HG02885 (cell line): ENCODE measurements around the gene AWAT2.
"Not testable (repeated sequence)": the region's sequence is repeated elsewhere in the genome, so short reads cannot be mapped to it uniquely, and the experiment has no call there.

Source experiments
- ATAC-seq: cut with Tn5 transposase; IDR thresholded peaks from one replicate; pipeline ENCODE4 v1.9.1; 2021; ENCODE audit warnings: mild to moderate bottlenecking; ENCODE audit not compliant: unreplicated experiment, poor library complexity

AWAT2 gene

DNA sequence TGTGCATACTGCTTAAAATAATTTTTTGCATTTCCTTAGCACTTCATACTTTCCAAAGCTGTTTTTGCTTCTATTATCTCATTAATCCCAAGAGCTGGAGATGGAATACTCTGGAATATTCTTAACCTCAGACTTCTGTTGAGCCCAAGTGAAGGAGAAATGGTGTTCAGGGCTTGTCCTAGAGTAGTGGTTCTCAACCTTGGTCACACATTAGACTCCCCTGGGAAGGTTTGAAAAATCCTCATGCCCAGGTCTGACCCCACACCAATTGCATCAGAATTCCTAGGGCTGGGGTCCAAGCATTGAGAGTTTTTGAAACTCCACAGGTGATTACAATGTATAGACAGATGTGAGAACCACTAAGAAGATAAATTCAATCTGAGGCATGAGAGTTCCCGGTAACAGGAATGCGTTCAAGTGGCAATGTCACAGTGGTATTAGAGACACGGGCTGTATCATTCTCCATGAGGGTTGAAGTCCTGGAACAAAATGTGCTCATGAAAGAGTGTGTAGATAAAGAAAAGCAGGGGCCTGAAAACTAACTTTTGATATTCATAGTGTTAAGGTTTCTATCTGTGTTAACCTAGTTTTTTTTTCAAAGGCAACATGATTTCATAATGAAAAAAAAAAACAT, 47.9 kb downstream of the AWAT2 start:
- ATAC-seq = no peak

DNA sequence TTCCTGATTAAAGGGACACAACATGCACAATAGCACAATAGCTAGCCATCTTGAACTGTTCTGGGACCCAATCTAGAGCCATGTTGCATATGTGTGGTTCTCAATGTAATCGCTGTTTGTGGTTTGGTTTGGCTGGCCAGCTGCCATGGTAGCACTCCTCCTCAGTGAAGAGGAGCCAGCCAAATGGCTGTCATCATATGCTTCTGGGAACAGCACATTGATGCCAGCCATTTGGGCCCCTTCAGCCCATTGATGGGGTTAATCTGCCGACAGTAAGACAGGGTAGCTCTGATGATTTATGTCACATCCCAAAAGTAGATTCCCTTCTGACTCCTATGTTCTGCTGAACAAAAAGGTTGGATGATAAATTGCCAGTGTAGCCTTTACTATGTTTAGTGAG, 48.5 kb downstream of the AWAT2 start:
- no peak for ATAC-seq

DNA sequence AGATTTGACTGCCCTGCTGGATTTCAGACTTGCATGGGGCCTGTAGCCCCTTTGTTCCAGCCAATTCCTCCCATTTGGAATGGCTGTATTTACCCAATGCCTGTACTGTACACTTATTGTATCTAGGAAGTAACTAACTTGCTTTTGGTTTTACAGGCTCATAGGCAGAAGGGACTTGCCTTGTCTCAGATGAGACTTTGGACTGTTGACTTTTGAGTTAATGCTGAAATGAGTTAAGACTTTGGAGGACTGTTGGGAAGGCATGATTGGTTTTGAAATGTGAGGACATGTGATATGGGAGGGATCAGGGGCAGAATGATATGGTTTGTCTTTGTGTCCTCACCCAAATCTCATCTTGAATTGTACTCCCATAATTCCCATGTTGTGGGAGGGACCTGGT, 51.4 kb downstream of the AWAT2 start:
- not testable (repeated sequence) for ATAC-seq

DNA sequence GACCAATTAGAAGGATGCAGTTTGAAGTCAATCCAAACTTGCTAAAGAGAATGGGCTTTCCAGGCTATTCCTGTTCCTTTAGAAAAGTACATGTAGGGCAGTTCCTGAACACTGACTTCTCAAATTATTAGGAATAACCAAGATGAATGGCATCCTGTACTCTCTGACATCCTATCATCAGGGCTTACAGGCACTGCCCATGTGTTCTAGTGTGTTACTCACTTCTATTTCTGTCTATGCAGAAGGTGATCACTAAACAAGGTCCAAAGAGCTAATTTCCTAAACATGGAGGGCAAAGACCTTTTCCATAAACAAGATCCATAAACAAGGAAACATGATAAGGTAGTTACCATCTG, 53.6 kb downstream of the AWAT2 start:
- ATAC-seq = no peak

DNA sequence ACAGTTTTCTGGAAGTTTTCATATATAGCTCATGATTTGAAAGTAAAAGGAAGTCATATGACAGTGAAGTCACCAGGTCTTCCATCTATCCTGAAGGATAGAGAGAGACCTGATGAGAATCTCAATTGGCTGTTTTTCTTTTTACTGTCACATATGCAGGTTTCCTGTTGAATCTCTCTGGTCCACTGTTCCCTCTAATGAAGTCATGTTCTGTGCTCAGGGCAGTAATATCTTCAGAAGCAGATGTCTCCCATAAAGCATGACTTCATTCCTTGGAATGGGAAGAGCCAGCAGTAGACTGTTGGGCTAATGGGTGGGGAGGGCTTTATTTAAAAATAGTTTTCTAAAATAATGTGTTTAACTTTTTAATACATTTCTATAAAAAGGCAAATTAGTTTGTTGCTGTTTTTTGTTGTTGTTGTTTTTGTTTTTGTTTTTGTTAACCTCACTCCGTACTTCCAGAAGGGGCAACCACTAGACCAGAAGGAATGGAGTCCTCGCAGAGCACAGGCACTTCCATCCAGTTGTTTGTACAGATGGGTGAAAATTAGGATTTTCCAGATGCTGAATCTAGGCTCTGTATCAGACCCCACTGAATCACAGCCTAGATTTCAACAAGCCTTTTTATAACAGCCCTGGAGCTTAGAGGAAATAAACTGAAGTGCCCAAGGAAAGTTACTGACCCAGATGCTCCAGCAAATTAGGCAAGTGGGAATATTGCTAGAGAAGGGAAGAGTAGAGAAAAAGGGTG, 54.2 kb downstream of the AWAT2 start:
- no peak for ATAC-seq

- no peak for ATAC-seq
Observed at GRCh38 chrX:69993494-69993893, 56.2 kb downstream of the AWAT2 start.

DNA sequence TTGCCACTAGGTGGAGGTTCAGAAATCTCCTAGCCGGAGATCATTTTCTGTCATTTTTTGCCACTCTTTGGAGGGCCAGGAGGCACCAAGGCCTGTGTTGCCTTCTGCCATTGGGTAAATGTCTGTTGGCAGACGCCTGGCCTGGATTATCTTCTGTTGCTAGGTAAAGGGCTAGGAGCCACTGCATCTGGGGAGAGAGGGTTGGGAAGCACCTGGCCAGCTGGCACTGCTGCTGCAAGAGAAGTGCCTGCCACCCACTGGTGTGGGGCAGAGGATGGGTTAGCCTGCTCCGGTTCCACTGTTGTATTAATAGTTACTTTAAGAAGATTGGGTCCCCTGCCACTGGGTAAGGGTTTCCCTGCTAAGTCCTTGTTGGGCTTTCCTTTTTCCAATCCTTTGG, 58.1 kb downstream of the AWAT2 start:
- ATAC-seq = no peak
